ENCODE measurements around the gene ACP7.

- TF ChIP-seq CTCF (IDR thresholded peaks at IDR 0.05; ENCODE audit: insufficient read depth, low read length, poor library complexity, severe bottlenecking) (no peak), EZH2phosphoT487 (conservative IDR thresholded peaks at IDR 0.05; ENCODE audit: low read length) (no peak)
Measured at GRCh38 chr19:39086386-39086785, 2.2 kb downstream of the ACP7 start.
